Suprapubic skin (tissue), 4 donors: ENCODE results near the gene MAP2. TPM values are rescaled to one million over a fixed set of nuclear protein-coding genes. Genes with fewer than 3 reads are reported as not detected.

Source experiments
- DNase-seq, 2 donors: peaks; one replicate each; pipeline ENCODE4 v3.0.0-alpha.2; 2019; ENCODE audit warnings: low spot score in 2 of 2
- H3K27ac ChIP-seq: fragments of 200-600 bp; sonication (generic); one replicate; pipeline ENCODE4 v1.5.1; 2019
- H3K27me3 ChIP-seq: fragments of 200-600 bp; sonication (generic); one replicate; pipeline ENCODE4 v1.5.1; 2019
- H3K36me3 ChIP-seq: fragments of 200-600 bp; sonication (generic); one replicate; pipeline ENCODE4 v1.5.1; 2019
- H3K4me1 ChIP-seq: fragments of 200-600 bp; sonication (generic); one replicate; pipeline ENCODE4 v1.5.1; 2019
- H3K4me3 ChIP-seq: fragments of 200-600 bp; sonication (generic); one replicate; pipeline ENCODE4 v1.5.1; 2019; ENCODE audit warnings: mild to moderate bottlenecking
- H3K9me3 ChIP-seq: fragments of 200-600 bp; sonication (generic); one replicate; pipeline ENCODE4 v1.5.1; 2019
- CTCF ChIP-seq, 2 donors: fragments of 200-600 bp in 1 of 2; fragments of 450-650 bp in 1 of 2; sonication (generic) in 1 of 2; IDR thresholded peaks; one replicate each; pipeline ENCODE4 v1.5.1; 2016 to 2019; ENCODE audit warnings: antibody characterized with exemption in 2 of 2, mild to moderate bottlenecking in 1 of 2, moderate library complexity in 1 of 2
- EP300 ChIP-seq: sonication (generic); formaldehyde crosslinking; IDR thresholded peaks from one replicate; pipeline ENCODE4 v1.6.1; 2017; ENCODE audit warnings: antibody characterized with exemption
- POLR2A ChIP-seq, 2 donors: fragments of 450-650 bp; IDR thresholded peaks; one replicate each; pipeline ENCODE4 v1.6.1; 2017; ENCODE audit warnings: antibody characterized with exemption in 2 of 2, mild to moderate bottlenecking in 2 of 2, moderate library complexity in 2 of 2
- POLR2AphosphoS5 ChIP-seq, 3 donors: sonication (generic); formaldehyde crosslinking; IDR thresholded peaks; one replicate each; pipeline ENCODE4 v1.6.1; 2017; ENCODE audit warnings: antibody characterized with exemption in 3 of 3
- WGBS: methylation state at CpG from one replicate; pipeline ENCODE4 v1.1.5; 2018; 5-methylcytosine and 5-hydroxymethylcytosine counted together
- total RNA-seq, 4 donors: library from RNA; depleted of rRNA; stranded (reverse); fragments of >200 nt; gene quantifications; one replicate each; pipeline ENCODE4 v1.1.0, GENCODE V29; 2016

MAP2 gene
- total RNA-seq, 4 donors from 2014 or later: 42.0 to 54.5 (median 47.1) TPM

- no peak overlapping the region for H3K27ac ChIP-seq
- H3K4me1 ChIP-seq: no peaks in the 10 kb centered on the region
- H3K36me3 ChIP-seq: no peaks in the 10 kb centered on the region
- no peak for DNase-seq
- no peak overlapping the region for H3K4me3 ChIP-seq
- no peaks in the 10 kb centered on the region for H3K27me3 ChIP-seq
- TF ChIP-seq CTCF (IDR thresholded peaks at IDR 0.05): no peak
- no peak for TF ChIP-seq POLR2AphosphoS5 (IDR thresholded peaks at IDR 0.05)
- no peak for TF ChIP-seq POLR2A (IDR thresholded peaks at IDR 0.05)
- no peak for TF ChIP-seq EP300
- no peaks in the 10 kb centered on the region for H3K9me3 ChIP-seq
Observed at GRCh38 chr2:209395652-209396051, 28.2 kb upstream of the MAP2 start.

GRCh38 chr2:209398463-209398862 is 25.4 kb upstream of the MAP2 start:
- WGBS: 73% methylated on average over 2 of the region's 2 CpGs
- no peak for DNase-seq
- H3K4me1 ChIP-seq: no peaks in the 10 kb centered on the region
- H3K36me3 ChIP-seq: no peaks in the 10 kb centered on the region
- H3K27ac ChIP-seq: no peak overlapping the region
- no peaks in the 10 kb centered on the region for H3K9me3 ChIP-seq
- H3K27me3 ChIP-seq: no peaks in the 10 kb centered on the region
- H3K4me3 ChIP-seq: no peak overlapping the region
- TF ChIP-seq EP300 (no peak), POLR2AphosphoS5 (IDR thresholded peaks at IDR 0.05) (no peak), POLR2A (IDR thresholded peaks at IDR 0.05) (no peak), CTCF (IDR thresholded peaks at IDR 0.05) (no peak)

GRCh38 chr2:209401788-209402187 is 22.1 kb upstream of the MAP2 start:
- no peak overlapping the region for H3K27ac ChIP-seq
- no peak overlapping the region for H3K4me3 ChIP-seq
- H3K4me1 ChIP-seq: no peaks in the 10 kb centered on the region
- no peak for DNase-seq
- WGBS: 33% methylated on average over 3 of the region's 3 CpGs
- no peak for TF ChIP-seq CTCF (IDR thresholded peaks at IDR 0.05)
- TF ChIP-seq POLR2A (IDR thresholded peaks at IDR 0.05): no peak
- no peak for TF ChIP-seq EP300
- TF ChIP-seq POLR2AphosphoS5 (IDR thresholded peaks at IDR 0.05): no peak
- H3K36me3 ChIP-seq: no peaks in the 10 kb centered on the region
- H3K27me3 ChIP-seq: no peaks in the 10 kb centered on the region
- no peaks in the 10 kb centered on the region for H3K9me3 ChIP-seq

GRCh38 chr2:209411296-209411695 is 12.6 kb upstream of the MAP2 start:
- H3K4me1 ChIP-seq: no peaks in the 10 kb centered on the region
- WGBS: 97% methylated on average over 1 of the region's 1 CpG
- no peaks in the 10 kb centered on the region for H3K27me3 ChIP-seq
- DNase-seq: no peak
- H3K9me3 ChIP-seq: no peaks in the 10 kb centered on the region
- no peak overlapping the region for H3K27ac ChIP-seq
- no peak for TF ChIP-seq EP300
- no peak for TF ChIP-seq POLR2AphosphoS5 (IDR thresholded peaks at IDR 0.05)
- TF ChIP-seq POLR2A (IDR thresholded peaks at IDR 0.05): no peak
- no peak for TF ChIP-seq CTCF (IDR thresholded peaks at IDR 0.05)
- no peaks in the 10 kb centered on the region for H3K36me3 ChIP-seq
- H3K4me3 ChIP-seq: no peak overlapping the region

GRCh38 chr2:209411718-209412117 is 12.1 kb upstream of the MAP2 start:
- no peak for DNase-seq
- H3K4me1 ChIP-seq: no peaks in the 10 kb centered on the region
- H3K4me3 ChIP-seq: no peak overlapping the region
- H3K36me3 ChIP-seq: no peaks in the 10 kb centered on the region
- no peaks in the 10 kb centered on the region for H3K27me3 ChIP-seq
- no peaks in the 10 kb centered on the region for H3K9me3 ChIP-seq
- H3K27ac ChIP-seq: no peak overlapping the region
- TF ChIP-seq EP300: no peak
- TF ChIP-seq POLR2A (IDR thresholded peaks at IDR 0.05): no peak
- no peak for TF ChIP-seq CTCF (IDR thresholded peaks at IDR 0.05)
- no peak for TF ChIP-seq POLR2AphosphoS5 (IDR thresholded peaks at IDR 0.05)
- 77% methylated on average over 4 of the region's 4 CpGs for WGBS
